OCI-LY7 (cell line): ENCODE measurements around the gene CELF1. TPM values are rescaled to one million over a fixed set of nuclear protein-coding genes. Genes with fewer than 3 reads are reported as not detected.

Source experiments
- BruUV-seq: library from RNA; stranded (reverse); fragments of 400-500 nt; replicated peaks from 2 replicates; lab custom pipeline; 2021; lab: Mats Ljungman, UMichigan
- CTCF ChIA-PET: fragments of 300-600 bp; sonication (Branson Sonifier 250); formaldehyde crosslinking; loops from one replicate; lab custom pipeline; 2022; ENCODE audit warnings: antibody characterized with exemption; ENCODE audit not compliant: unreplicated experiment; lab: Charles Lee
- POLR2A ChIA-PET: fragments of 300-600 bp; sonication (Branson Sonifier 250); formaldehyde crosslinking; loops from one replicate; lab custom pipeline; 2022; ENCODE audit warnings: antibody characterized with exemption; lab: Charles Lee
- DNase-seq: peaks from one replicate; pipeline ENCODE4 v3.0.0-alpha.2; 2015; ENCODE audit warnings: low spot score
- H2AFZ ChIP-seq: fragments of 200-600 bp; sonication (generic), shearing (Covaris generic); 2 replicates; pipeline ENCODE4 v1.6.1; 2014; ENCODE audit warnings: mild to moderate bottlenecking, antibody characterized with exemption, low read length, moderate library complexity
- H3K27ac ChIP-seq: fragments of 200-600 bp; sonication (generic); 2 replicates; pipeline ENCODE4 v1.5.1; 2014; ENCODE audit warnings: mixed run types, low read depth, mild to moderate bottlenecking, moderate library complexity, low read length, inconsistent platforms; ENCODE audit not compliant: poor library complexity, severe bottlenecking
- H3K36me3 ChIP-seq: fragments of 200-600 bp; sonication (generic); 2 replicates; pipeline ENCODE4 v1.6.1; 2014; ENCODE audit warnings: mild to moderate bottlenecking, antibody characterized with exemption, low read length, moderate library complexity, mixed read lengths; ENCODE audit not compliant: insufficient read depth
- H3K4me1 ChIP-seq: fragments of 200-600 bp; sonication (generic); 2 replicates; pipeline ENCODE4 v1.5.1; 2014; ENCODE audit warnings: mild to moderate bottlenecking, low read length; ENCODE audit not compliant: insufficient read depth, poor library complexity, severe bottlenecking
- H3K4me2 ChIP-seq: fragments of 200-600 bp; sonication (generic); 2 replicates; pipeline ENCODE4 v1.6.1; 2014; ENCODE audit warnings: mild to moderate bottlenecking, low read length
- H3K4me3 ChIP-seq: fragments of 200-600 bp; sonication (generic); 2 replicates; pipeline ENCODE4 v1.5.1; 2014; ENCODE audit warnings: mild to moderate bottlenecking, low read depth, low read length; ENCODE audit not compliant: poor library complexity, severe bottlenecking
- H3K79me2 ChIP-seq: fragments of 200-600 bp; sonication (generic); 2 replicates; pipeline ENCODE4 v1.6.1; 2016; ENCODE audit warnings: low read depth, mild to moderate bottlenecking, low read length, moderate library complexity, mixed read lengths; ENCODE audit not compliant: insufficient read depth
- H3K9me2 ChIP-seq: fragments of 200-600 bp; sonication (generic); 2 replicates; pipeline ENCODE4 v1.6.1; 2016; ENCODE audit warnings: mild to moderate bottlenecking, low read length, mixed read lengths; ENCODE audit not compliant: insufficient read depth
- H3K9me3 ChIP-seq: fragments of 200-600 bp; sonication (generic); 2 replicates; pipeline ENCODE4 v1.6.1; 2014; ENCODE audit warnings: mild to moderate bottlenecking, mixed run types, low read length, mixed read lengths
- H4K20me1 ChIP-seq: fragments of 200-600 bp; sonication (generic); 2 replicates; pipeline ENCODE4 v1.6.1; 2014; ENCODE audit warnings: mild to moderate bottlenecking, antibody characterized with exemption, low read length, moderate library complexity, mixed read lengths; ENCODE audit not compliant: insufficient read depth
- EZH2phosphoT487 ChIP-seq: fragments of 200-600 bp; sonication (generic); IDR thresholded peaks from 2 replicates; pipeline ENCODE4 v1.6.1; 2018; ENCODE audit warnings: low read depth, borderline replicate concordance, mild to moderate bottlenecking, mixed run types, antibody characterized with exemption, low read length, moderate library complexity, mixed read lengths
- intact Hi-C: fragments of 100-400 bp; cut with micrococcal nuclease; formaldehyde crosslinking; loops from one replicate; pipeline ENCODE4 v1.10.0; 2022; ENCODE audit not compliant: unreplicated experiment
- total RNA-seq, 2 experiments: library from RNA; depleted of rRNA in 1 of 2; stranded (reverse); fragments of >200 nt in 1 of 2; shearing (Covaris generic) in 1 of 2; gene quantifications; 2 replicates each; pipeline ENCODE4 v1.2.3, GENCODE V29; 2014 to 2022
- TF ChIP-seq, protein P1 (sequence below): fragments of 200-600 bp; sonication (generic); conservative IDR thresholded peaks from 2 replicates; pipeline ENCODE4 v1.5.1; 2014; ENCODE audit warnings: mild to moderate bottlenecking, antibody characterized with exemption, low read length, moderate library complexity, mixed read lengths

CELF1 gene
- total RNA-seq, 2 experiments from 2014 or later = 87.4 to 143 TPM

DNA sequence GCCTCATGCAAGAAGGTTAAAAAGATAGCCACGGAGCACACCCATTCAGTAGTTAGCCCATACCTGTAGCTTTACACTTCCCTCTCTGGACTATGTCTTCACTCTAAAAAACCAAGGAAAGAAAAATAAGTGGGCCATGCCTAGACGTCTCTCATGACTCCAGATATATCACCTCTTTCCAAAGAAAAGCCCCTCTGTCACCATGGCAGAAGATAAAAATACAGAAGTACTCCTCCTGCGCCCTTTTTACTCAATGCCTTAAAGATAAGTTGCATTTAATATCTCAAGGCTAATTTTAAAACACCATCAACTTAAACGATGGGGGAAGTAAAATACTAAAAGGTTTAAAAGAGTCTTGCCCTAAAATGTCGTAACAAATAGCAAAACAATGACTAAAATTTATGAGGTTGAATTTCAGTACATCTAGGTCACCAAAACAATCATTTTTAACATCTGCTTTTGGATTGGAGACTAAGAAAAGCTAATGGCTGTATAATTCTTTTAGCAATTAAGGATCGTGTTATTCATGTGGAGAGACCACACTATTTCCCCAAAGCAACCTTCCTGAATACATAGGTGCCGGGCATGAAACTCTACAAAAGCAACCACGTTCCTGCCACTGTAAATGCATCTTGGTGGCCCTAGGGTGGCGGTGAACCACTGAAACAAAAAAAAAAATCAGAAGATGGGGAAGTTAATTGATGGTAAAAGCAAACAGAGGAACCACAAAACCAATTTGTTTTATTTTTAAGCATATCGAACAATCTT, 46.0 kb downstream of the CELF1 start:
- DNase-seq = no peak
- H3K27ac ChIP-seq = no peak overlapping the region
- H3K4me1 ChIP-seq = peaks cover 7% of the 10 kb centered on the region
- H3K79me2 ChIP-seq = peaks cover 95% of the 10 kb centered on the region
- H3K4me2 ChIP-seq = no peak overlapping the region
- ChIA-PET CTCF (no interaction called here), POLR2A (interaction anchor here (0.5 to 1.0 kb wide), 6 partner anchors 13 to 1029 kb away, joined by 3 to 9 read pairs (median 4); no protein-coding TSS in a partner anchor)
- no TSS peak for BruUV-seq
- H3K36me3 ChIP-seq = peaks cover 49% of the 10 kb centered on the region
- intact Hi-C loops = no loop called here
- TF ChIP-seq, protein P1, sequence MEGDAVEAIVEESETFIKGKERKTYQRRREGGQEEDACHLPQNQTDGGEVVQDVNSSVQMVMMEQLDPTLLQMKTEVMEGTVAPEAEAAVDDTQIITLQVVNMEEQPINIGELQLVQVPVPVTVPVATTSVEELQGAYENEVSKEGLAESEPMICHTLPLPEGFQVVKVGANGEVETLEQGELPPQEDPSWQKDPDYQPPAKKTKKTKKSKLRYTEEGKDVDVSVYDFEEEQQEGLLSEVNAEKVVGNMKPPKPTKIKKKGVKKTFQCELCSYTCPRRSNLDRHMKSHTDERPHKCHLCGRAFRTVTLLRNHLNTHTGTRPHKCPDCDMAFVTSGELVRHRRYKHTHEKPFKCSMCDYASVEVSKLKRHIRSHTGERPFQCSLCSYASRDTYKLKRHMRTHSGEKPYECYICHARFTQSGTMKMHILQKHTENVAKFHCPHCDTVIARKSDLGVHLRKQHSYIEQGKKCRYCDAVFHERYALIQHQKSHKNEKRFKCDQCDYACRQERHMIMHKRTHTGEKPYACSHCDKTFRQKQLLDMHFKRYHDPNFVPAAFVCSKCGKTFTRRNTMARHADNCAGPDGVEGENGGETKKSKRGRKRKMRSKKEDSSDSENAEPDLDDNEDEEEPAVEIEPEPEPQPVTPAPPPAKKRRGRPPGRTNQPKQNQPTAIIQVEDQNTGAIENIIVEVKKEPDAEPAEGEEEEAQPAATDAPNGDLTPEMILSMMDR = no peak
- TF ChIP-seq EZH2phosphoT487 = no peak
- no peaks in the 10 kb centered on the region for H3K9me3 ChIP-seq
- H4K20me1 ChIP-seq = peaks cover 17% of the 10 kb centered on the region; the same call in 1 of the 2 replicates
- no peak overlapping the region for H3K4me3 ChIP-seq
- H3K9me2 ChIP-seq = no peaks in the 10 kb centered on the region
- H2AFZ ChIP-seq = no peak overlapping the region

DNA sequence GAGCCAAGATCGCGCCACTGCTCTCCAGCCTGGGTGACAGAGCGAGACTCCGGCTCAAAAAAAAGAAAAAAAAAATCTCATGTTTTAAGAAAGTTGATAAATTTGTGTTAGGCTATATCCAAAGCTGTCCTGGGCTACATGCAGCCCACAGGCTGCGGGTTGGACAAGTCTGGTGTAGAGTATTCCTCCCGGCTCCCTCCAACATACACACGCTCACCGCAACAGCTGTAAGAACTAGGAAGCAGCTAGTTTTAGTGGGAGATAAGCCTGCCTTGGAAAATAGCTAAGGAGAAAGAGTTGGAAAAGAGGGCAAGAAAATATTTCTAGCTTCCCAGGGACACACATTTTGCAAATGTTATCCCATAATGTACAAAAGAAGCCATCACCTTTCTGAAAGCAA, 46.6 kb downstream of the CELF1 start:
- H3K9me3 ChIP-seq = no peaks in the 10 kb centered on the region
- no peaks in the 10 kb centered on the region for H3K9me2 ChIP-seq
- DNase-seq = no peak
- H3K4me3 ChIP-seq = no peak overlapping the region
- peaks cover 17% of the 10 kb centered on the region; the same call in 1 of the 2 replicates for H4K20me1 ChIP-seq
- H3K36me3 ChIP-seq = peaks cover 45% of the 10 kb centered on the region
- H3K4me2 ChIP-seq = no peak overlapping the region
- POLR2A ChIA-PET = interaction anchor here (0.5 to 1.2 kb wide), 6 partner anchors 10 to 1028 kb away, joined by 3 to 9 read pairs (median 4); no protein-coding TSS in a partner anchor
- H2AFZ ChIP-seq = no peak overlapping the region
- CTCF ChIA-PET = no interaction called here
- H3K27ac ChIP-seq = no peak overlapping the region
- BruUV-seq = no TSS peak
- TF ChIP-seq EZH2phosphoT487 = no peak
- TF ChIP-seq, protein P1 = no peak
- intact Hi-C loops = no loop called here
- H3K4me1 ChIP-seq = peaks cover 7% of the 10 kb centered on the region
- H3K79me2 ChIP-seq = peaks cover 94% of the 10 kb centered on the region

DNA sequence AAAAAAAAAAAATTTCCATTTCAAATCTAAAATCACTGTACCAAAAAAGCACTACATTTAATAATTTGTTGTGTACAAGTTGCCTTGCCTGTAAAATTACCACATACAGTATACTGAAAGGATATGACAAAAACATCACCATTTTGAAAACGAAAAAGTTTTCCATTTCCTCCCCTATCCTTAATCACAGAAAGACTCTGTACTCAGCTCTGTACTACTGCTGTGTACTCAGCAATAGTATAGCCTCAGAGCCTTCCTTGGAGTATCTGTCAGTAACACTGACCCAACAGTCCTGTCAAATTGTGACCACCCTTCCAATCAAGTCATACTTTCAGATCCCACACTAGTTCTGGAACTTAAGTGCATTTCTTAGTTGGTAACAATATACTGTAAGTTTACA, 48.0 kb downstream of the CELF1 start:
- peaks cover 7% of the 10 kb centered on the region for H3K4me1 ChIP-seq
- H3K27ac ChIP-seq = no peak overlapping the region
- H2AFZ ChIP-seq = no peak overlapping the region
- peaks cover 93% of the 10 kb centered on the region for H3K79me2 ChIP-seq
- H3K36me3 ChIP-seq = peaks cover 45% of the 10 kb centered on the region
- peaks cover 17% of the 10 kb centered on the region; the same call in 1 of the 2 replicates for H4K20me1 ChIP-seq
- H3K9me3 ChIP-seq = no peaks in the 10 kb centered on the region
- H3K4me3 ChIP-seq = no peak overlapping the region
- H3K4me2 ChIP-seq = no peak overlapping the region
- H3K9me2 ChIP-seq = no peaks in the 10 kb centered on the region
- no peak for TF ChIP-seq EZH2phosphoT487
- TF ChIP-seq, protein P1 = no peak
- DNase-seq = no peak
- intact Hi-C loops = no loop called here
- BruUV-seq = no TSS peak
- POLR2A ChIA-PET = interaction anchor here (1.2 kb wide), 1 partner anchor 11 kb away, joined by 4 read pairs; no protein-coding TSS in a partner anchor
- CTCF ChIA-PET = no interaction called here
